Activated CD4-positive, alpha-beta T cell treated with anti-CD3 and anti-CD28 coated beads for 1 hour (primary cell): ENCODE data around the gene PRELP.
A peak's percentile ranks its signal among the peaks of the same experiment; 100 is the strongest.

Experiments
- DNase-seq: peaks from one replicate; pipeline ENCODE4 v3.0.0-alpha.2; 2020

The PRELP gene

DNA sequence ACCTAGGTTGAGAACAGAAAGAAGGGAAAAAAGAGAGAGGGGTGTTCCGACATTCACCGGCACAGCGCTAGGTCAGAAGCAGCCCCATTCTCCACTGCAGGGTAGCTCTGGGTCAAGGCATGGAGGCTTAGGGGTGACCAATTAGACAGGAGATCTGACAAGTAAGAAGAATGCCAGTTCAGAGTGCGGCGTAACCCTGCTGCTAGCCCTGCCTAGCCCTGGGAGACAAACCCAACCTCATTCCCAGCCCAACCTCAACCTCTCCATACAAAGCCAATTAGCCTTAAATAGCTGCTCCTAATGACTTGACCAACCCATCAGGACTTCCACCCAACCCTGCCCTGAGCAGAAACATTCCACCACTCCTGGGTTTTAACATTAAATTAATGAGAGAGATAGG is 3.4 kb downstream of the PRELP start:
- DNase-seq: no peak

- DNase-seq: no peak
Measured at GRCh38 chr1:203479646-203480045, 4.0 kb downstream of the PRELP start.

DNA sequence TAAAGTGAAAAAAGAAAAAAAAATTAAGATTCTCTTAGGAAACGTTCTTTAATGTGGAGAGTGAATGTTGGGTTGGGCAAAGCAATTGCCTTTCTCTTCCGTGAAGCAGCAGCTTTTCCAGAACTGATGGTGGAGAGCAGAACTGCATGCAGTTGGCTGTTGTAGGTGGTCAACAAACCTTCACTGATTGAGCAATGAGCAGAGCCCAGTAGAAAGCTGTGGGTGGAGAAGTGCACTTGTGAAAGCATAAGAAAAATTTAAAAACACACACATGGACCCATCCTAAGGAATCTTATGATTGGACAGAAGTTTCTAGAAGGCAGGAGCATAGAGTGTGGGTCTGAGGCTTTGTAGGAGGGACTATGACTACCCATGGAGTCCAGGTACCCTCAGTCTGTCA is 4.5 kb downstream of the PRELP start:
- no peak for DNase-seq

- DNase-seq: peak; percentile 41
Measured at GRCh38 chr1:203480525-203481084, 5.0 kb downstream of the PRELP start.

GRCh38 chr1:203481196-203481595 is 5.6 kb downstream of the PRELP start:
- DNase-seq: no peak

GRCh38 chr1:203486618-203487370 is 11.2 kb downstream of the PRELP start:
- DNase-seq: no peak

- no peak for DNase-seq
Measured at GRCh38 chr1:203488539-203488938, 12.9 kb downstream of the PRELP start.

DNA sequence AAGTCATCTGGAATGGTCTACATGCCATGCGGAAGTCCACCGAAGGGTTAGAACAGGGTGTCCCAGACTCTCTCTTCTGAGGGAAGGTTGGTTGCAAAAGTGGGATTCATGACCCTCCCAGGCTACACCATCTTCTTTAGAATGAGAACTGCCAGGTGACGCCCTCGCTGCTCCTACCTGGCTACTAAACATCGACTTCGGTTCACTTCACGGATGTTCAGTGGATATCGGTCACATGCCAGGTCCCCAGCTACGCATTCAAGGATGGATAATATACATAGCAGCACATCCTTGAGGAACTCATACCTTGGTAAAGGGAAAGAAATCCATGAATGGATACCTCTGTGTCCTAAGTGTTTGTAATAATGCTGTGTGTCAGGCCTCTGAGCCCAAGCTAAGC is 15.0 kb downstream of the PRELP start:
- no peak for DNase-seq

DNA sequence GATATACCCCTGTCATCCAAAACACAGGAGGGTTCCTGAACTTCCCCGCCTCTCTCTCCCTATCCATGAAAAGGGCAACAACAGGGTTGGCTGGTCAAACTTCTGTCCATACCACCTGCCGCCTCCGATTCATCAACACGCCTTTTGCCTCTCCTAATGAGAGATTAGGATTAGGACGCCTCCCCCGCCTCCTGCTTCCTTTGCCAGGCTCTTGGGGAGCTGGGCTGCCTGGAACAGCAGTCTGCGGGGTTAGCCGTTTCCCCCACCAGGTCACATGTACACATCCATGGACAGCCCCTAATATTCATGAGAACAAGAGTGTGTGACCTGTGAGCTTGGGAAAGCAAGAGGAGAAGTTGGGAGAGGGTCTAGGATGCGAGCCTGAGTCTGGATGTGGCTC is 16.1 kb downstream of the PRELP start:
- DNase-seq: no peak

DNA sequence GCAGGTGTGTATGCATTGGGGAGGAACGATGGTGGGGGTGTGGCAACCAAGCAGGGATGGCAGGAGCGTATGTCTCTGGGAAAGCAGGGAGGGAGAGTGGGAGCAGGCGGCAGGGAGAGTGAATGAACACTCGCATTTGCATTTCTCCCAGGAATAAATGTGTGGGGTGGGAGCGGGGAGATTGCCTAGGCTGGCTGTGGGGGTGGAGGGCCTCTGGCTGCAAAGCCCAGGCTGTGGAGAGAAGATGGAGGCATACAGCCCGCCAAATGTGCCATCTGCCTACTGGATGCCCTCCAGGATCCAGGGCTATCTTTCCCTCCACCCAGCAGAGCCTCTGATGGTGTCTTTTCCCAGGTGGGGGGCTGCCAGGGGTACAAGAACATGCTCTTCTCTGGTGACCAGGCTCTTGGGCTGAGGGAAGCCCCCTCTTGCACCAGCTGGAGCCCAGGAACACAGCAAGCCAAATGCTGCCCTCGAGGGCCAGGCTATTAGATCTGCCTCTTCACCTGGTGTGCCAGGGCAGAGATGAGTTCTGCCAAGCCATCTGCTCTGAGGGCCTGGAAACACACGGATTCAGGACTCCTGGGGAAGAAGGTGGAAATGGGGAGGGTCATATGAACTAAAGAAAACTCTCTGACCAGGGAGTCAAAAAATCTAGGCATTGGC is 16.6 kb downstream of the PRELP start:
- no peak for DNase-seq

DNA sequence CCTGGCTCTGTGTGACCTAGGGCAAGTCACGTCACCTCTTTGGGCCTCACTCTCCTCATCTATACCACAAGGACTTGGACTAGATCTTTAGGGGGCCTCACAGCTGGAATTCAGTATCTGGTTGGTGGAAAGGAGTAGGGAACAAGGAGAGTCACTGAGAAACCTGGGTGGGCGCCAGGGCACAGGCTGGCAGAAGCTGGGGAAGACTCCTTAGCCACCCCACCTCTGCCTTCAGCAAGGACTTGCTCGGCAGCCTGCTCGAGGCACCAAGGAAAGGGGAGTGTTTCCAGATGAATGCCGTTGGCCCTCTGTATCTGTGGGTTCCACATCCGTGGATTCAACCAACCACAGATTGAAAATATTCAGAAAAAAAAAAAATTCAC is 17.1 kb downstream of the PRELP start:
- DNase-seq: no peak

DNA sequence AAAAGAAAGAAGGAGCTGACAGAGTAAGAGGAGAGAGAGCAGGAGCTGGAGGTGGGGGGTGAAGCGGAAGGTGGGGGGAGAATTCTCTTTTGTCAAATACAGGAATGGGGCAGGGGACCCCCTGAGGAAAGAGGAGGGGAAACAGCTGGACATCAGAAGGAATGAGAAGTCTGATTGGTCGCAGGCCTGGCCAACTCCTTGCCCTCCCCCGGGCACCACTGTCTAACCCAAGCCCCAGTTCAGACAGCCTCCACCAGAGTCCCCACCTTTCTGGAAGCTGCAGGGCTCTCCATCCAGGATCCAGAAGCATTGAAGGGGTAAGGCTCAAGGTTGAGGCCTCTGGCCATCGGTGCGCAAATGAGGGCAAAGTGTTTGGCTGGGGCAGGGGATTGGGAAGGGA is 18.3 kb downstream of the PRELP start, which contains the start of gene OPTC:
OPTC (plus strand) TSS at position 253 of the 400 bp plus-strand sequence. CDS start 1,853 bp downstream, outside the sequence.
- DNase-seq: no peak

DNA sequence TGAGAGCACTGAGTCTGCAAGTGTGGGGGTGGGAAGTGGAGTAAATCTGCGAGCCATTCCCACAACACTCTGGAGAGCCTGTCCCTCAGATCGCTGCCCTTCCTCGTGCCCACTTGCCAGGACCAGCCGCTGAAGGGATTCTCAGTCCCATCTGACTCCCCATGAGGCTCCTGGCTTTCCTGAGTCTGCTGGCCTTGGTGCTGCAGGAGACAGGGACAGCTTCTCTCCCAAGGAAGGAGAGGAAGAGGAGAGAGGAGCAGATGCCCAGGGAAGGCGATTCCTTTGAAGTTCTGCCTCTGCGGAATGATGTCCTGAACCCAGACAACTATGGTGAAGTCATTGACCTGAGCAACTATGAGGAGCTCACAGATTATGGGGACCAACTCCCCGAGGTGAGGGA is 20.2 kb downstream of the PRELP start:
- DNase-seq: no peak

DNA sequence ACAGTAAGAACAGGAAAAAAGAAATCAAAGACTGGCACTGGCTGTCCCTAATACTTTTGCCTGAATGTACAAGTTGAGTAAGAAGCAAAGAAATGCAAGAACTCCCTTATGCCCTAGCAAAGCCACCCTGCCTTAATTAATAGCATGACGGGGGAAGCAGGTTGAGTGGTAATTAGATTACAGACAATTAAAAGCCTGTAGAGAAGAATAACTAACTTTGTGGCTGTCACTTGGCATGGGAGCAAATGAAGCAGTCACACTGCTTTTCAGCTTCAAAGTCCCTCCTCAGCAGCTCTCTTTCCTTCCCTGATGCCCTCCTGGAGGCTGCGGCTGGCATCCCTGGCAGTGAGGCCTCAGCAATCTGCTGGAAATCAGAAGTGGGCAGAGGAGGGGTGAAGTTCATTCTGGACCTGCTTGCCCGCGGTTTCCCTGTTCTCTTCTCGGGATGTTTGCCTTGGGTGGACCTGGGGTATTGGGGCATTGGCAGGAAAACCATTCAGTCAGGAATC is 21.7 kb downstream of the PRELP start:
- no peak for DNase-seq

GRCh38 chr1:203499643-203500278 is 24.2 kb downstream of the PRELP start:
- DNase-seq: no peak

DNA sequence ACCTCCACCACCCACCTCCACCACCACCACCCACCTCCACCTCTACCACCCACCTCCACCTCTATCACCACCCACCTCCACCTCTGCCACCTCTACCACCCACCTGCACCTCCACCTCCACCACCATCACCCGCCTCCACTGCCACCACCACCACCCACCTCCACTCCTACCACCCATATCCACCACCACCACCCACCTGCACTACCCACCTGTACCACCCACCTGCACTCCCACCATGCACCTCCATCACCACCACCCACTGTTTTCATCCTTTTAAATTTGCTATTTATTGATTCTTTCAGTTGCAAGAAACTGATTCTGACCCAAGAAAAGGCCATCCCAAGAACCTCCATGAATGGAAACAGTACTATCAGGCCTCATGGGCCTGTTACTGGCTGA is 24.7 kb downstream of the PRELP start:
- DNase-seq: no peak

GRCh38 chr1:203503836-203504235 is 28.2 kb downstream of the PRELP start:
- no peak for DNase-seq

DNA sequence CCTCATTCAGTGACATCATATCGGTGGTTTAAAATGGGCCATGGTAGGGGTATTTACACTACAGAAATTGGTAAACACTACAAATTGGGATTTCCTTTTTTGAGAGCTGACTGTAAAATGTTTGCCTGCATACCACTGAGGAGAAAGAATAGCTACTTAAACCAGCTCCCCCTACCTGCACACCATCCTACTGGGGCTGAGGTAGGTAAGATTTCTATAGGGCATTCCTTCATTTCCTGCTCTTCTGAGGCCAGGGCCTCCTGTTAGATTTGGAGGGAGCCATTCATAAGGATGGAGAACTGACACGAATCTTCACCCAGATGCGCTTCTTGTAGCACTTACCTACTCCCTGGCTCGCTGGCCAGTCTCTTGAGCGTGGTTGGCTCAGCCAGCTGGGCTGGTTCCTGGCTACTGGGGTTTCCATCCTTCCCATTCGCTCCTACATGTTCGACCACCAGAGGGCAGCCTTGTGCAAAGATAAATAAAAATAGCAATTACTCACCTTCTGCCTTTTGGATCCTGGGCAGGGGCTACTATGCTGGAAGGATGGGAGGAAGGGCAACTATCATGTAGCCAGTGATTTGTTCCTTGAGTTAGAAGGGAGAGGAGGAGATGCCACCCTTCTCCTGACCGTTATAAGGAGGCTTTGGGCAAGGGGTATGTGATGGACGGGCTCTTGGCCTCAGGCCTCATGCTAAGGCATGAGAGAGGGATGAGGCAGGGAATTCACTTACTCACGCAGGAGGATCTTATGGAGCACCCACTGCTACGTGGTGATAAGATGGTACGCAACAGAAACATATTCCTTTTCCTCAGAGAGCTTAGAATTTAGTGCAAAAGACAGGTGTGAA is 29.0 kb downstream of the PRELP start:
- peak; percentile 62 for DNase-seq

- no peak for DNase-seq
Measured at GRCh38 chr1:203505526-203506204, 30.1 kb downstream of the PRELP start.

- DNase-seq: no peak
Measured at GRCh38 chr1:203506858-203507626, 31.4 kb downstream of the PRELP start.

- DNase-seq: no peak
Measured at GRCh38 chr1:203507759-203508158, 32.2 kb downstream of the PRELP start.
